OCI-LY1 (cell line): ENCODE measurements around the gene HCK.

Experiments used
- H2AFZ ChIP-seq: fragments of 200-600 bp; sonication (generic), shearing (Covaris generic); 2 replicates; pipeline ENCODE4 v1.6.0; 2014; ENCODE audit warnings: antibody characterized with exemption, mild to moderate bottlenecking, low read length
- H3F3A ChIP-seq: fragments of 200-600 bp; sonication (generic), shearing (Covaris generic); 2 replicates; pipeline ENCODE4 v1.6.0; 2014; ENCODE audit warnings: mild to moderate bottlenecking, antibody characterized with exemption, low read length, moderate library complexity; ENCODE audit not compliant: insufficient read depth
- H3K27ac ChIP-seq: fragments of 200-600 bp; sonication (generic); 2 replicates; pipeline ENCODE4 v1.5.1; 2014; ENCODE audit warnings: low read length, mixed run types, mild to moderate bottlenecking, low read depth; ENCODE audit not compliant: poor library complexity, severe bottlenecking
- H3K27me3 ChIP-seq: fragments of 200-600 bp; sonication (generic); 2 replicates; pipeline ENCODE4 v1.6.0; 2014; ENCODE audit warnings: antibody characterized with exemption, mild to moderate bottlenecking, low read length, moderate library complexity; ENCODE audit not compliant: insufficient read depth
- H3K36me3 ChIP-seq: fragments of 200-600 bp; sonication (generic); 2 replicates; pipeline ENCODE4 v1.6.1; 2014; ENCODE audit warnings: mild to moderate bottlenecking, antibody characterized with exemption, low read length, moderate library complexity, mixed read lengths; ENCODE audit not compliant: insufficient read depth
- H3K4me1 ChIP-seq: fragments of 200-600 bp; sonication (generic); 2 replicates; pipeline ENCODE4 v1.5.1; 2014; ENCODE audit warnings: mild to moderate bottlenecking, low read length, moderate library complexity; ENCODE audit not compliant: insufficient read depth, severe bottlenecking
- H3K4me2 ChIP-seq: fragments of 200-600 bp; sonication (generic), shearing (Covaris generic); 2 replicates; pipeline ENCODE4 v1.6.1; 2014; ENCODE audit warnings: low read length
- H3K4me3 ChIP-seq: fragments of 200-600 bp; sonication (generic); 2 replicates; pipeline ENCODE4 v1.5.1; 2014; ENCODE audit warnings: low read length, low read depth, mild to moderate bottlenecking, mixed read lengths; ENCODE audit not compliant: poor library complexity, severe bottlenecking
- H3K79me2 ChIP-seq: fragments of 200-600 bp; shearing (Covaris generic); 2 replicates; pipeline ENCODE4 v1.6.1; 2016; ENCODE audit warnings: mixed run types, low read length, mixed read lengths; ENCODE audit not compliant: insufficient read depth
- H3K9ac ChIP-seq: fragments of 200-600 bp; sonication (generic), shearing (Covaris generic); 2 replicates; pipeline ENCODE4 v1.6.1; 2014; ENCODE audit warnings: mild to moderate bottlenecking, low read length, mixed read lengths
- H3K9me2 ChIP-seq: fragments of 200-600 bp; sonication (generic), shearing (Covaris generic); 2 replicates; pipeline ENCODE4 v1.6.1; 2014; ENCODE audit warnings: low read depth, mild to moderate bottlenecking, low read length, mixed read lengths
- H3K9me3 ChIP-seq: fragments of 200-600 bp; shearing (Covaris generic); 2 replicates; pipeline ENCODE4 v1.6.1; 2014; ENCODE audit warnings: low read length, mixed read lengths
- H4K20me1 ChIP-seq: fragments of 200-600 bp; sonication (generic), shearing (Covaris generic); 2 replicates; pipeline ENCODE4 v1.6.0; 2016; ENCODE audit warnings: mild to moderate bottlenecking, low read length; ENCODE audit not compliant: insufficient read depth
- CTCF ChIP-seq: fragments of 200-600 bp; sonication (generic), shearing (Covaris generic); IDR thresholded peaks from 2 replicates; pipeline ENCODE4 v1.5.1; 2017; ENCODE audit warnings: mild to moderate bottlenecking, antibody characterized with exemption, low read length, moderate library complexity, mixed read lengths
- EZH2 ChIP-seq: fragments of 200-600 bp; sonication (generic), shearing (Covaris generic); IDR thresholded peaks from 2 replicates; pipeline ENCODE4 v1.8.0; 2017; ENCODE audit warnings: borderline replicate concordance, mixed run types, mild to moderate bottlenecking, antibody characterized with exemption, low read length, moderate library complexity, mixed read lengths

HCK gene

GRCh38 chr20:32072168-32072750 is 20.2 kb downstream of the HCK start:
- Histone ChIP-seq H3K4me2 (no peak overlapping the region), H3K9me2 (no peaks in the 10 kb centered on the region), H3K27me3 (no peaks in the 10 kb centered on the region; the same call in 1 of the 2 replicates), H3K36me3 (no peaks in the 10 kb centered on the region), H3K9me3 (no peaks in the 10 kb centered on the region), H3K9ac (no peak overlapping the region), H2AFZ (no peak overlapping the region), H3F3A (no peaks in the 10 kb centered on the region), H3K4me1 (peaks cover 4% of the 10 kb centered on the region), H3K79me2 (no peaks in the 10 kb centered on the region), H3K4me3 (no peak overlapping the region), H4K20me1 (no peaks in the 10 kb centered on the region), H3K27ac (no peak overlapping the region)
- no peak for TF ChIP-seq CTCF
- no peak for TF ChIP-seq EZH2

GRCh38 chr20:32075534-32075933 is 23.5 kb downstream of the HCK start:
- no peaks in the 10 kb centered on the region for H3K79me2 ChIP-seq
- no peak overlapping the region for H3K27ac ChIP-seq
- no peak overlapping the region for H3K4me2 ChIP-seq
- no peaks in the 10 kb centered on the region for H3K9me2 ChIP-seq
- no peaks in the 10 kb centered on the region for H3F3A ChIP-seq
- no peaks in the 10 kb centered on the region; the same call in 1 of the 2 replicates for H3K27me3 ChIP-seq
- no peak overlapping the region for H3K4me3 ChIP-seq
- no peaks in the 10 kb centered on the region for H3K36me3 ChIP-seq
- TF ChIP-seq EZH2, result no peak
- no peak for TF ChIP-seq CTCF
- no peaks in the 10 kb centered on the region for H3K9me3 ChIP-seq
- no peak overlapping the region for H3K9ac ChIP-seq
- H4K20me1 ChIP-seq, result no peaks in the 10 kb centered on the region
- H2AFZ ChIP-seq, result no peak overlapping the region
- H3K4me1 ChIP-seq, result no peaks in the 10 kb centered on the region

- TF ChIP-seq CTCF (no peak), EZH2 (no peak)
- H3K36me3 ChIP-seq, result no peaks in the 10 kb centered on the region
These were observed 25.1 kb downstream of the HCK start for GRCh38 chr20:32077190-32077589.

More at GRCh38 chr20:32077190-32077589, 25.1 kb downstream of the HCK start:
- Histone ChIP-seq H3K9ac (no peak overlapping the region), H3K27ac (no peak overlapping the region), H3K27me3 (no peaks in the 10 kb centered on the region), H4K20me1 (no peaks in the 10 kb centered on the region), H2AFZ (no peak overlapping the region), H3K4me1 (no peaks in the 10 kb centered on the region), H3K4me3 (no peak overlapping the region), H3K4me2 (no peak overlapping the region), H3K9me3 (no peaks in the 10 kb centered on the region), H3F3A (no peaks in the 10 kb centered on the region), H3K79me2 (no peaks in the 10 kb centered on the region), H3K9me2 (no peaks in the 10 kb centered on the region)
